Karpas-422 (cell line): ENCODE data around the gene PAX5. TPM values are rescaled to one million over a fixed set of nuclear protein-coding genes. Genes with fewer than 3 reads are reported as not detected.

Experiments used
- DNase-seq: peaks from one replicate; pipeline ENCODE4 v3.0.0-alpha.2; 2015
- H2AFZ ChIP-seq: fragments of 200-600 bp; sonication (generic); 2 replicates; pipeline ENCODE4 v1.6.1; 2014; ENCODE audit warnings: antibody characterized with exemption, low read length, mixed read lengths
- H3K27ac ChIP-seq: fragments of 200-600 bp; sonication (generic); 2 replicates; pipeline ENCODE4 v1.5.1; 2014; ENCODE audit warnings: mild to moderate bottlenecking, low read length, moderate library complexity
- H3K27me3 ChIP-seq: fragments of 200-600 bp; sonication (generic); 2 replicates; pipeline ENCODE4 v1.6.1; 2014; ENCODE audit warnings: low read length, mixed read lengths
- H3K36me3 ChIP-seq: fragments of 200-600 bp; sonication (generic); 2 replicates; pipeline ENCODE4 v1.6.1; 2014; ENCODE audit warnings: low read length, mixed read lengths; ENCODE audit not compliant: insufficient read depth
- H3K4me1 ChIP-seq: fragments of 200-600 bp; sonication (generic); 2 replicates; pipeline ENCODE4 v1.6.1; 2014; ENCODE audit warnings: mild to moderate bottlenecking, low read length, mixed read lengths
- H3K4me2 ChIP-seq: fragments of 200-600 bp; sonication (generic); 2 replicates; pipeline ENCODE4 v1.6.1; 2014; ENCODE audit warnings: low read length, low read depth, mild to moderate bottlenecking; ENCODE audit not compliant: poor library complexity, severe bottlenecking
- H3K4me3 ChIP-seq: fragments of 200-600 bp; sonication (generic); 2 replicates; pipeline ENCODE4 v1.5.1; 2014; ENCODE audit warnings: mild to moderate bottlenecking, antibody characterized with exemption, low read length, mixed read lengths
- H3K79me2 ChIP-seq: fragments of 200-600 bp; sonication (generic); 2 replicates; pipeline ENCODE4 v1.6.1; 2014; ENCODE audit warnings: mild to moderate bottlenecking, low read length, mixed read lengths
- H3K9ac ChIP-seq: fragments of 200-600 bp; sonication (generic); 2 replicates; pipeline ENCODE4 v1.6.0; 2014; ENCODE audit warnings: low read length
- H3K9me2 ChIP-seq: fragments of 200-600 bp; sonication (generic), shearing (Covaris generic); replicated peaks from 2 replicates; pipeline ENCODE4 v1.6.0; 2014; ENCODE audit warnings: mild to moderate bottlenecking, low read length, moderate library complexity; ENCODE audit not compliant: insufficient read depth
- H3K9me3 ChIP-seq: fragments of 300-700, 200-600 bp; sonication (generic); 2 replicates; pipeline ENCODE4 v1.6.1; 2014; ENCODE audit warnings: low read length, mixed read lengths
- H4K20me1 ChIP-seq: fragments of 200-600 bp; sonication (generic); 2 replicates; pipeline ENCODE4 v1.6.1; 2014; ENCODE audit warnings: mild to moderate bottlenecking, antibody characterized with exemption, low read length, low read depth; ENCODE audit not compliant: insufficient read depth
- total RNA-seq: library from RNA; depleted of rRNA; stranded (reverse); fragments of >200 nt; shearing (Covaris generic); gene quantifications from 2 replicates; pipeline ENCODE4 v1.2.3, GENCODE V29; 2014; ENCODE audit warnings: low replicate concordance

PAX5 gene
- total RNA-seq, 1 experiment from 2014 or later: 88.9 TPM

DNA sequence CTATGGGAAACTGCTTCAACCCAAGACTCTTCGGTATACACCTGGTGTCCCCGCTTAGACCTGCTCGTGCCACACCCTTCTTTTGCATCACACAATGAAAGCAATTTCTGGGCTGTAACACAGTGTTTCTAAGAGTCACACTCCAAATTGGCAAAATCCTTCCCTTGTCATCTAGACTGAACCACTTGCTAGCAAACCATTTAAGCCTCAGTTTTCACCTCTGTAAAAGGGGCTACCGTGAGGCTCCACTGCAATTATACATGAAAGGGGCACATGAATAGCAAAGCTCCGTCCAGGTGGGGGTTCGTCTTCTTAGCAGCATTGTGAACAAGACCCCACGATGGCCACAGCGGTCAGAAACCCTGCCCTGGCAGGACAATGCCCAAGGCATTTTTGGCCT lies 166.8 kb downstream of the PAX5 start:
- H3K4me3 ChIP-seq: no peak overlapping the region
- H4K20me1 ChIP-seq: peaks cover 3% of the 10 kb centered on the region; the same call in 1 of the 2 replicates
- no peak for DNase-seq
- no peak overlapping the region for H3K4me2 ChIP-seq
- H3K36me3 ChIP-seq: 0 out of 2 replicates have a peak, but pooled peaks cover 5% of the 10 kb centered on the region
- no peak overlapping the region for H3K27ac ChIP-seq
- H3K79me2 ChIP-seq: peaks cover 23% of the 10 kb centered on the region
- H3K9ac ChIP-seq: no peak overlapping the region
- H3K9me3 ChIP-seq: no peaks in the 10 kb centered on the region
- H3K9me2 ChIP-seq: no peaks in the 10 kb centered on the region
- H3K27me3 ChIP-seq: no peaks in the 10 kb centered on the region
- no peak overlapping the region for H2AFZ ChIP-seq
- no peaks in the 10 kb centered on the region for H3K4me1 ChIP-seq

DNA sequence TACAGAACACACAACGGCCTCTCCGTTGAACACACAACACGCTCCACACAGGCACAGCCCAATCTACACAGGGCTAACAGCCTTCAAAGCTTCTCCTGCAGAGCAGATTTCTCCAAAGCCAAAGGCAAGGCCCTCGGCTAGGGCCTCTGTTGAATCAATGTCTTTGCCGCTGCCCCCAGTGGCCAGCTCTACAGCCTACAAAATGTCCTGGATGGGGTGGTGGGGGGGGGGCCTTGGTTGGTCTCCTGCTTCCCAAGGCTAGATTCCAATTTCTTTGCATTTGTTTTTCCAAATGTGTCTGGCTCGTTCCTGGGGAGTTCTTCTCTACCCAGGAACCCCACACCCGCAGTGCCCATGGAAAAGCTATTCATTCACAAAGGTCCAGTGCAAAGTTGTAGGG lies 167.2 kb downstream of the PAX5 start:
- Histone ChIP-seq H3K9me2 (no peaks in the 10 kb centered on the region), H3K27ac (no peak overlapping the region), H3K4me2 (no peak overlapping the region), H3K36me3 (0 out of 2 replicates have a peak, but pooled peaks cover 5% of the 10 kb centered on the region), H2AFZ (no peak overlapping the region), H3K4me1 (no peaks in the 10 kb centered on the region), H3K9me3 (no peaks in the 10 kb centered on the region), H3K4me3 (no peak overlapping the region), H3K27me3 (no peaks in the 10 kb centered on the region), H3K9ac (no peak overlapping the region), H3K79me2 (peaks cover 22% of the 10 kb centered on the region), H4K20me1 (peaks cover 3% of the 10 kb centered on the region)
- no peak for DNase-seq

DNA sequence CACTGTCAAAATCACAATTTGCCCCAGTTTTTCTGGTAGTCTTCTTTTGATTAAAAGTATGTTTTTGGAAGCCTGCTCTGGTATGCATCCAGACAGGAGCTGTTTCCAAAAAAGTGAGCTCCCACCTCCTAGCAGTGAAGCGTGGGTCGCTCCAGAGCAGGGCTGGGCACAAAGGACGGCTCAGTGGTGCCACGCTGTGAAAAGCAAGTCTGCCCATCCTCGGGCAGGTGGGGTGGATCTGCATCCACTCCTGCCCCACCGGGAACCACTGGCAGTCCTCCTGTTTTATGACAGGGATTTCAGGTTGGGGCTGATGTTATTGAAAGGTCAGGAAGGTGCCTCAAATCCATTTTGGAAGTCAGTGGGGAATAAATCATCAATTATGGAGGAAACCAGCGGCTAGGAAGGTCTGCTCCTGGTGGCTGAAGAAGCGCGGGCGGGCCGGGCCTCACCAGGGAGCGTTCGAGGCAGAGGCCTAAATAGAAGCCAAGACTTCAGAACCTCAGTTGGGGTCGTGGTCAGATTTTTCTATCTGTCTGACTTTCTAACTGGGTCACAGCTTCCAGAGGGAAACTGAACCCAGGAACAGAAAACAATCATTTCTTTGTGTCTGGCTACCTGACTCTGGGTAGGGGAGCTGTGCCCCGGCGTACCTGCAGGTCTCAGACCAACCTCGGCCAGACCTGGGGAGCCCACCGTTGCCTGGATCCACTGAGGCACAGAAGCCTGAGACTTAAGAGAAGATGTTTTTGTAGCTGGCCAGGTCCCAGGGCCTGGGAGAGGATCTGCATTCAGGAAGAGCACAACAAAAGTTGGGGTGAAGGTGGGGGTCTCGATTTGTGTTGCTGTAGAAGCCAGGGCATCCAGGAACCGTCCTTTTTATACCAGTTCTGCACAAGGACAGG lies 168.1 kb downstream of the PAX5 start:
- Histone ChIP-seq H3K4me2 (no peak overlapping the region), H2AFZ (no peak overlapping the region), H3K79me2 (peaks cover 23% of the 10 kb centered on the region), H3K9ac (no peak overlapping the region), H3K4me3 (no peak overlapping the region), H3K27ac (no peak overlapping the region), H3K9me3 (no peaks in the 10 kb centered on the region), H3K36me3 (0 out of 2 replicates have a peak, but pooled peaks cover 5% of the 10 kb centered on the region), H3K27me3 (no peaks in the 10 kb centered on the region), H3K4me1 (no peaks in the 10 kb centered on the region), H3K9me2 (no peaks in the 10 kb centered on the region), H4K20me1 (peaks cover 3% of the 10 kb centered on the region)
- DNase-seq: no peak

GRCh38 chr9:36864491-36865410 lies 169.3 kb downstream of the PAX5 start:
- H3K9me2 ChIP-seq: no peaks in the 10 kb centered on the region
- no peak overlapping the region for H2AFZ ChIP-seq
- no peak overlapping the region for H3K4me2 ChIP-seq
- H3K27ac ChIP-seq: no peak overlapping the region
- H3K9me3 ChIP-seq: no peaks in the 10 kb centered on the region
- H3K36me3 ChIP-seq: 0 out of 2 replicates have a peak, but pooled peaks cover 5% of the 10 kb centered on the region
- H3K27me3 ChIP-seq: no peaks in the 10 kb centered on the region
- peaks cover 30% of the 10 kb centered on the region for H3K79me2 ChIP-seq
- no peak for DNase-seq
- H4K20me1 ChIP-seq: peaks cover 3% of the 10 kb centered on the region
- no peak overlapping the region for H3K9ac ChIP-seq
- H3K4me3 ChIP-seq: no peak overlapping the region
- H3K4me1 ChIP-seq: 0 out of 2 replicates have a peak, but pooled peaks cover 3% of the 10 kb centered on the region

DNA sequence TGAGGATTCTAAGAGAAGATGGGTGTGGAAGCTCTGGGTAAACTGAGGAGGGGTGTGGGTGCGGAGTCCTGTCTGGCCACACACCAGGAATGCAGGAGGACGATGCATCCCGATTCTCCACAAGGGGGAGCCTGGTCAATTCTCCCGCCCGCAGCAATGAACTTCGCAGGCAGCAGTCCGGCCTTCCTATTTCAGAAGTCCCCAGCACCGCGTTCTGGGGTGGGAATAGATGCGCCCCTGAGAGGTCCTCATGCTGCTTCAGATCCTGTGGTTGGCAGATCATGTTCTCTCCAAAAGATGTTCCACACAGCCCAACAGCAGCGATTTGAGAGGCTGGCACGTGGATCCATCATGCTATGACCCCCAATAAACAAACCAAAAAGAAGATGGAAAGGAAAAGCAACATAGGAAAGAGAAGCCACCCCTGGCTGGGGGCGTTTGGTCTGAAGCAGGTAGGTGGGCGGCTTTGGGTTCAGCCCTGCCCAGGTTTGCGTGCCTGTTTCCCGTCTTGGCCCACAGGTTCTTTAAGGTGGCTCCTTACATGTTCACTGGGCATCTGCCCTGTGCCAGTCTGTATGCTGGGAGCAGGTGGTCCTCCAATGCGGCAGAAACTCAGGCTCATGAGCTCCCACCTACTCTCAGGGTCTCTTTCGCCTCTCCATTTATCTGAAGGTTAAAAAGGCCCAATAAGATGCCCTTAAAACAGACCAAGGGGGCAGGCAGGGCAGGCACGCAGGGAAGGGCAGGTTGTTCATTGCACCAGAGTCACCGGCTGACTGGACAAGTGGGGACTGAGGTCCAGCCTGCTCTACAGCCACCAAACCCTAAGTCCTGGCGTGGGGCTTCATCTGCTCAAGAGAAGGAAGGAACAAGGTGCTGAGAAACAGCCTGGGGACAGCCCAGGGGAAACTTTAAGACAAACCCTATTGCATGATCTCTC lies 171.6 kb downstream of the PAX5 start:
- Histone ChIP-seq H4K20me1 (peaks cover 3% of the 10 kb centered on the region; the same call in 1 of the 2 replicates), H3K9ac (no peak overlapping the region), H3K9me3 (no peaks in the 10 kb centered on the region), H3K36me3 (0 out of 2 replicates have a peak, but pooled peaks cover 5% of the 10 kb centered on the region), H3K27me3 (no peaks in the 10 kb centered on the region), H3K4me2 (no peak overlapping the region), H3K27ac (no peak overlapping the region), H3K4me3 (no peak overlapping the region), H3K4me1 (peaks cover 10% of the 10 kb centered on the region), H3K9me2 (no peaks in the 10 kb centered on the region), H2AFZ (no peak overlapping the region), H3K79me2 (peaks cover 23% of the 10 kb centered on the region; the same call in 1 of the 2 replicates)
- no peak for DNase-seq

- H3K4me2 ChIP-seq: no peak overlapping the region
- H3K27me3 ChIP-seq: no peaks in the 10 kb centered on the region
- no peak overlapping the region for H3K27ac ChIP-seq
- no peaks in the 10 kb centered on the region; the same call in 1 of the 2 replicates for H4K20me1 ChIP-seq
- no peaks in the 10 kb centered on the region for H3K36me3 ChIP-seq
- no peak overlapping the region for H3K4me3 ChIP-seq
- no peaks in the 10 kb centered on the region for H3K9me2 ChIP-seq
- H3K79me2 ChIP-seq: peaks cover 29% of the 10 kb centered on the region
- no peak overlapping the region for H3K9ac ChIP-seq
- DNase-seq: no peak
- H3K9me3 ChIP-seq: no peaks in the 10 kb centered on the region
- peaks cover 10% of the 10 kb centered on the region for H3K4me1 ChIP-seq
- H2AFZ ChIP-seq: no peak overlapping the region
Measured at GRCh38 chr9:36861528-36862205, 172.4 kb downstream of the PAX5 start.

GRCh38 chr9:36858805-36859375 lies 175.2 kb downstream of the PAX5 start:
- peaks cover 45% of the 10 kb centered on the region for H3K79me2 ChIP-seq
- peaks cover 10% of the 10 kb centered on the region for H3K4me1 ChIP-seq
- no peaks in the 10 kb centered on the region for H3K36me3 ChIP-seq
- H3K27me3 ChIP-seq: no peaks in the 10 kb centered on the region
- H3K9me2 ChIP-seq: no peaks in the 10 kb centered on the region
- H3K27ac ChIP-seq: no peak overlapping the region
- no peak overlapping the region for H3K4me2 ChIP-seq
- no peak for DNase-seq
- no peaks in the 10 kb centered on the region for H3K9me3 ChIP-seq
- no peak overlapping the region for H2AFZ ChIP-seq
- H3K4me3 ChIP-seq: no peak overlapping the region
- H3K9ac ChIP-seq: no peak overlapping the region
- H4K20me1 ChIP-seq: peaks cover 5% of the 10 kb centered on the region
